ENCODE data around the gene EPHA8.
A peak's percentile ranks its signal among the peaks of the same experiment; 100 is the strongest.

The EPHA8 gene

DNA sequence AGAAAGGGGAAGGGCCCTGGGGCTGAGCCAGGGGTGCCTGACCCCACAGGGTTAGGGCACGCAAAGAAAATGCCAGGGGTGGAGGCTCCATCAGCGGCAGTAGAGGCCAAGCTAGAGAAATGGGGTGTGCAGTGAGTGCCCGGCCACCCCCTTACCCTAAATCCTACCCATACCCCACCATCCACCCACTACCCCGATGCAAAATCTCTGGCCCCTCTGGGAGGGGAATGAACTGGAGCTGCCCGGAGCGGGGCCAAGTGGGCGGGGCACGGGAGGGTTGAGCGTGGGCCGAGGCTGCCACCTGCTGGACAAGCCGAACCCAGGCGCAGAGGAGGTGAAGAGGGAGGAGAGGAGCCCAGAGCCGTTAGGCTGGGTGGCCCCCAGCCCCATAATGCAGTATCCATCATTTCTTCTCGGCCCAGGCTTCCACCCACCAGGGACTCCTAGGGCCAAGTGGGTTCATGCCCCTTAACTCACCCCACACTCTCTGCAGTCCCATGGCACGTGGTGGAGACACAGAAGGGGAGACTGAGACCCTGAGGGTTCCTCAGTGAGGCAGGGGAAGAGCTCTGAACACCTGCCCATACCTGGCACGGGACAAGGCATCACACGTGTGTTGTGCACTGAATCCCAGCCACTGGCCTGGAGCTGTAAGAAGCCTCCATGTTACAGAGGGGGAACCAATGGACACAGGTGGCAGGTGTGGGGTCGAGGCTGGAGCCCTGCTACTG is 78.8 kb downstream of the EPHA8 start:
- H3K9ac ChIP-seq (ENCODE audit: low read length): no peak overlapping the region
- peak overlapping the region; percentile 36; the same call in 1 of the 2 replicates for H3K4me2 ChIP-seq (ENCODE audit: low read depth, low read length)
- TF ChIP-seq EZH2 (optimal IDR thresholded peaks at IDR 0.05; ENCODE audit: low read depth, low read length): no peak
- TF ChIP-seq, protein P1, sequence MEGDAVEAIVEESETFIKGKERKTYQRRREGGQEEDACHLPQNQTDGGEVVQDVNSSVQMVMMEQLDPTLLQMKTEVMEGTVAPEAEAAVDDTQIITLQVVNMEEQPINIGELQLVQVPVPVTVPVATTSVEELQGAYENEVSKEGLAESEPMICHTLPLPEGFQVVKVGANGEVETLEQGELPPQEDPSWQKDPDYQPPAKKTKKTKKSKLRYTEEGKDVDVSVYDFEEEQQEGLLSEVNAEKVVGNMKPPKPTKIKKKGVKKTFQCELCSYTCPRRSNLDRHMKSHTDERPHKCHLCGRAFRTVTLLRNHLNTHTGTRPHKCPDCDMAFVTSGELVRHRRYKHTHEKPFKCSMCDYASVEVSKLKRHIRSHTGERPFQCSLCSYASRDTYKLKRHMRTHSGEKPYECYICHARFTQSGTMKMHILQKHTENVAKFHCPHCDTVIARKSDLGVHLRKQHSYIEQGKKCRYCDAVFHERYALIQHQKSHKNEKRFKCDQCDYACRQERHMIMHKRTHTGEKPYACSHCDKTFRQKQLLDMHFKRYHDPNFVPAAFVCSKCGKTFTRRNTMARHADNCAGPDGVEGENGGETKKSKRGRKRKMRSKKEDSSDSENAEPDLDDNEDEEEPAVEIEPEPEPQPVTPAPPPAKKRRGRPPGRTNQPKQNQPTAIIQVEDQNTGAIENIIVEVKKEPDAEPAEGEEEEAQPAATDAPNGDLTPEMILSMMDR (IDR thresholded peaks at IDR 0.05; ENCODE audit: low read length): peak; percentile 82
- no peaks in the 10 kb centered on the region for H3F3A ChIP-seq (ENCODE audit: insufficient read depth, low read length)
- H3K9me2 ChIP-seq (replicated peaks; ENCODE audit: insufficient read depth, low read length): no peaks in the 10 kb centered on the region
- no peaks in the 10 kb centered on the region for H3K79me2 ChIP-seq (ENCODE audit: low read length)
- no peaks in the 10 kb centered on the region for H3K9me3 ChIP-seq (replicated peaks; ENCODE audit: insufficient read depth, low read length)
- no peak overlapping the region for H3K27ac ChIP-seq (ENCODE audit: low read length)
- no peaks in the 10 kb centered on the region for H3K36me3 ChIP-seq (replicated peaks; ENCODE audit: insufficient read depth, low read length)
- DNase-seq: peak; percentile 43
- H3K4me3 ChIP-seq (ENCODE audit: low read length): no peak overlapping the region
- H4K20me1 ChIP-seq (ENCODE audit: insufficient read depth, low read length): no peaks in the 10 kb centered on the region
- H3K27me3 ChIP-seq (replicated peaks; ENCODE audit: insufficient read depth, low read length): peaks cover 54% of the 10 kb centered on the region
- no peak overlapping the region for H2AFZ ChIP-seq (ENCODE audit: low read length)
- no peaks in the 10 kb centered on the region for H3K4me1 ChIP-seq (ENCODE audit: low read length)

DNA sequence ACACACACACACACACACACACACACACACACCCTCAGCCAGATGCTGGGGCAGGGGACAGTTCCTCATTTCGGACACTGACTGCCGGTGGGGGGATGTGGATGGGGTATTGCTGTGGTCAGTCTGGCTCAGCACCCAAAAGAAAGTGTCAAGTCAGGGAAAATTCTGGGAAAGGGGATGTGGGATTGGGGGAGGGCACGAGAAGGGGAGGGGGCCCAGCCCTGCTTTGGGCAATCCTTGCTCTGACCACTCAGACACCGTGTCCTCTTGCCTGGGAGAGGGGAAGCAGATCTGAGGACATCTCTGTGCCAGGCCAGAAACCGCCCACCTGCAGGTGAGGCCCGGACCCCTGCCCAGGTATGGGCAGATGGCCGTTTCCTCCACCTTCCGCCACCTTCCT is 80.1 kb downstream of the EPHA8 start, which contains the start of gene C1QC:
Gene C1QC, plus strand, starts transcription at position 253 of the 400 bp plus-strand sequence. CDS start 391 bp downstream, outside the sequence.
- H3F3A ChIP-seq (ENCODE audit: insufficient read depth, low read length): no peaks in the 10 kb centered on the region
- H3K4me3 ChIP-seq (ENCODE audit: low read length): no peak within 1 kb of the TSS
- no peak within 1 kb of the TSS for H3K27ac ChIP-seq (ENCODE audit: low read length)
- no peak within 1 kb of the TSS for H3K4me2 ChIP-seq (ENCODE audit: low read depth, low read length)
- H3K79me2 ChIP-seq (ENCODE audit: low read length): no peaks in the 10 kb centered on the region
- H3K9ac ChIP-seq (ENCODE audit: low read length): no peak within 1 kb of the TSS
- DNase-seq: no peak
- peaks cover 62% of the 10 kb centered on the region for H3K27me3 ChIP-seq (replicated peaks; ENCODE audit: insufficient read depth, low read length)
- no peaks in the 10 kb centered on the region for H4K20me1 ChIP-seq (ENCODE audit: insufficient read depth, low read length)
- no peaks in the 10 kb centered on the region for H3K4me1 ChIP-seq (ENCODE audit: low read length)
- H3K9me2 ChIP-seq (replicated peaks; ENCODE audit: insufficient read depth, low read length): no peaks in the 10 kb centered on the region
- TF ChIP-seq EZH2 (optimal IDR thresholded peaks at IDR 0.05; ENCODE audit: low read depth, low read length) (no peak), EZH2phosphoT487 (IDR thresholded peaks at IDR 0.05; ENCODE audit: low read length) (no peak)
- TF ChIP-seq, protein P1 (IDR thresholded peaks at IDR 0.05; ENCODE audit: low read length): no peak
- no peaks in the 10 kb centered on the region for H3K36me3 ChIP-seq (replicated peaks; ENCODE audit: insufficient read depth, low read length)
- H3K9me3 ChIP-seq (replicated peaks; ENCODE audit: insufficient read depth, low read length): no peaks in the 10 kb centered on the region
- no peak within 1 kb of the TSS for H2AFZ ChIP-seq (ENCODE audit: low read length)

DNA sequence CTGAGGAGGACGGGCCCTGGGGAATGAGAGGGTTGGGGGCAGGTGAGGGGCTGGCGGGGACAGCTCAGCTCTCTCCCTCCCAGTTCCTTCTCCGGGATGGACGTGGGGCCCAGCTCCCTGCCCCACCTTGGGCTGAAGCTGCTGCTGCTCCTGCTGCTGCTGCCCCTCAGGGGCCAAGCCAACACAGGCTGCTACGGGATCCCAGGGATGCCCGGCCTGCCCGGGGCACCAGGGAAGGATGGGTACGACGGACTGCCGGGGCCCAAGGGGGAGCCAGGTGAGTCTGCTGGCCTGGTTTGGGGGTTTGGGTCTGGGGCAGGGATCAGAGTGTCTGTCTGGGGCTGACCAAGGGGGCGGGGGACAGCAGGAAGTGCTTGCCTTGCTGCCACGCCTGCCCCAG is 80.6 kb downstream of the EPHA8 start:
- Histone ChIP-seq H3K36me3 (replicated peaks; ENCODE audit: insufficient read depth, low read length) (no peaks in the 10 kb centered on the region), H3K4me3 (ENCODE audit: low read length) (no peak overlapping the region), H3K9ac (ENCODE audit: low read length) (no peak overlapping the region), H3K9me2 (replicated peaks; ENCODE audit: insufficient read depth, low read length) (no peaks in the 10 kb centered on the region), H3K4me1 (ENCODE audit: low read length) (no peaks in the 10 kb centered on the region), H3K27me3 (replicated peaks; ENCODE audit: insufficient read depth, low read length) (peaks cover 68% of the 10 kb centered on the region), H3K9me3 (replicated peaks; ENCODE audit: insufficient read depth, low read length) (no peaks in the 10 kb centered on the region), H2AFZ (ENCODE audit: low read length) (no peak overlapping the region), H4K20me1 (ENCODE audit: insufficient read depth, low read length) (no peaks in the 10 kb centered on the region), H3K79me2 (ENCODE audit: low read length) (no peaks in the 10 kb centered on the region), H3K27ac (ENCODE audit: low read length) (no peak overlapping the region), H3K4me2 (ENCODE audit: low read depth, low read length) (no peak overlapping the region), H3F3A (ENCODE audit: insufficient read depth, low read length) (no peaks in the 10 kb centered on the region)
- DNase-seq: no peak
- TF ChIP-seq EZH2phosphoT487 (IDR thresholded peaks at IDR 0.05; ENCODE audit: low read length) (no peak), EZH2 (optimal IDR thresholded peaks at IDR 0.05; ENCODE audit: low read depth, low read length) (no peak)
- TF ChIP-seq, protein P1 (IDR thresholded peaks at IDR 0.05; ENCODE audit: low read length): no peak

Data from MM.1S (cell line).